GM18499 (cell line): ENCODE data around the gene NQO1.

Source experiments
- ATAC-seq: cut with Tn5 transposase; IDR thresholded peaks from one replicate; pipeline ENCODE4 v1.9.1; 2021; ENCODE audit warnings: moderate number of reproducible peaks; ENCODE audit not compliant: insufficient read depth, unreplicated experiment

NQO1 gene

DNA sequence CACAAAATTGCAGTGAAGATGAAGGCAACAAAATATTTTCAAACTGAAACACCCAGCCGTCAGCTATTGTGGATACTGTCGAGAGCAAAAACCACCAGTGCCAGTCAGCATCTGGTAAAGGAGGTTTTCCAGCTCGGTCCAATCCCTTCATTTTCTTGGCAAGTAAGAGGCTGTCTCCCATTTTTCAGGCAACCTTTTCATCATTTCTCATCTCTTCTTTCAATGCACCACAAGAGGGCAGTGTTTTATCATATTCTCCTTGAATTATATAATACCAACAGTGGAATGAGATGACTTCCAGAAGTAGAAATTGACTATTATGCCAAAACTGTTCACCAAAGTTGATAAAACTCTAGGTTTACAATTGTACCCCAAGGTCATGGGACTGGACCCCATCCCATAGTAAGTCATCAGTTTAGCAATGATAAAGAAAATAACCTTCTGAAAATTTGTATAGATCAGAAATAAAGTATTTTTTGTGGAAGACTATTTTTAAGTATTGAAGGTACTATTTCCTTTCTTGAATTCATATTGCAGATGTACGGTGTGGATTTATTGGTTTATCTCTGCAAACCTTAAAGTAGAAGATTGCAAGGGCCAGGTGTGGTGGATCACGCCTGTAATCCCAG lies 16.8 kb downstream of the NQO1 start:
- ATAC-seq = no peak

DNA sequence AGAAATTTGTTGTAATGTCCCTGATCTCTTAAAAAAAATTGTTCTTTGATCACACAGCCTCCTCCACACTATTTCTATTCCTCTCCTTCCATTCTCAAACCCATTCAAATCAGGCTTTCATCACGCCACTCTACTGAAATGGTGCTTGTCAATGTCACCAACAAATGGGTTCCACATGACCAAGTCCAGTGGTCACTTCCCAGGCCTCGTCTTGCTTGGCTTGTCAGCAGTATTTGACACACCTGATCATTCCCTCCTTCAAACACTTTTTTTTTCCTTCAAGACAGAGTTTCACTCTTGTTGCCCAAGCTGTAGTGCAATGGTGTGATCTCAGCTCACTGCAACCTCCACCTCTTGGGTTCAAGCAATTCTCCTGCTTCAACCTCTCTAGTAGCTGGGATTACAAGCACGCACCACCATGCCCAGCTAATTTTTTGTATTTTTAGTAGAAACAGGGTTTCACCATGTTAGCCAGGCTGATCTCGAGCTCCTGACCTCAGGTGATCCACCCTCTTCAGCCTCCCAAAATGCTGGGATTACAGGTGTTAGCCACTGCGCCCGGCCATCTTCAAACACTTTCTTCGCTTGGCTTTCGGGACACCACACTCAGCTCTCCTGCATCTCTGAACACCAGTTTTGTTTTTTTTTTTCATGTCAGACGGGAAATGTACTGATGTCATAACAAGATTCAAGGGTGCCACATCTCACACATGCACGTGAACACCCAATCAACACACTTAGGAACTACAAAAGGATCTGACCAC lies 18.3 kb downstream of the NQO1 start:
- ATAC-seq = no peak

DNA sequence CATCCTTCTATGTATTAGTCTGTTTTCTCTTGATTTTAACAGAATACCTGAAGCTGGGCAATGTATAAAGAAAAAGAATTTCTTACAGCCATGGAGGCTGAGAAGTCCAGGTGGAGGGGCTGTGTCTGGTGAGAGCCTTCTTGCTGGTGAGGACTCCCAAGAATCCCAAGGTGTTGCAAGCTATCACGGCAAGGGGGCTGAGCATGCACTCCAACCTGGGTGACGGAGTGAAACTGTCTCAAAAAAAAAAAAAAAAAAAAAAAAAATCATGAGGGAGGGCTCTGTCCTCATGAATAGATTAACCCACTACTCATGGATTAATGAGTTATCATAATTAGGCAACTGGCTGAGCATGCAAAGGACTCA lies 19.4 kb downstream of the NQO1 start:
- no peak for ATAC-seq

DNA sequence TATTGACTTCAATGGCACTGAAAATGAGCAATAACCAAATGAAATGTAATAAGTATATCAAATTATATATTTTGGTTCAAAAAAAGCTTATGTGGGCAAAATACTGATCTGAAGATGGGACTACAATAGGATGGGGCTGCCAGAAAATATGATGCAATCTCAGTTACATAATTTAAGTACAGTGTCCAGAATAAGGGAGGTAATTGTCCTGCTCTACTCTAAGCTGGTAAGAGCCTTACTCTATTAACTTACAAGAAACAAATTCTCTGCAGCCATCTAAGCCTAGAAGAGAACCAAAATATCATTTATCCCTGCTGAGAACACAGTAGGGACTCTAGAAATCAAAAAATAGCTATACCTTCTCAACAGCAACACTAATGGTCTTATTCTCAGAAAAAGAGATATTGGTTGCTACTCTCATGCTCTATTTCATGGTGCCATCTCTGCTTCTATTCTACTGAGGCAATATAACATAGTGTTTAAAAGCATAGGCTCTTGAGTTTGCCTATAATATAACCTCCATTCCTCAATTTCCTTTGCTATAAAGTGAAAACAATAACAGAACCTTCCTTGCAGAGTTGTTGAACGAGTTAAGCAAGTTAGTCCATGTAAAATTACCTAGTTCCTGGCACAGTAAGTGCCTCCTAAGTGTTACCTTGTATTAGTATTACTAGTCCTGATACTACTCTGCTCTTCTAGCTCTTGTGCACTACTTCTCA lies 19.9 kb downstream of the NQO1 start:
- ATAC-seq = no peak

DNA sequence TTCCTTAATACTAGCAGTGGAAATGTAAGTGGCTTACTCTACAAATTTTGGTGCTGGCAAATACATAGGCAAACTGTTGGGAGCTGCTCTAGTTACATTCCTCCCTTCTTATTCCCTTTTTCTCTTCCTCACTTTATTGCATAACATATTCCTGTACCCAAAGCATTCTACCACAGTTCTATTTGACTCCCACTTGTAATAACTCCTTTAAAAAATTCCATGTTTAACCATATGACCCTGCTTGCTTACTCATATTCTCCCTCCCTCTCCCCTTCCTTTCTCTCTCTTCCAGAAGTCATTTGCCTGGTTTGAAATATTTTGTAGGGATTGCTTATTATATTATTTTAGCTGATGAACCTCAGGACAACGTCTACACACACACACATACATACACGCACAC lies 22.7 kb downstream of the NQO1 start:
- no peak for ATAC-seq

DNA sequence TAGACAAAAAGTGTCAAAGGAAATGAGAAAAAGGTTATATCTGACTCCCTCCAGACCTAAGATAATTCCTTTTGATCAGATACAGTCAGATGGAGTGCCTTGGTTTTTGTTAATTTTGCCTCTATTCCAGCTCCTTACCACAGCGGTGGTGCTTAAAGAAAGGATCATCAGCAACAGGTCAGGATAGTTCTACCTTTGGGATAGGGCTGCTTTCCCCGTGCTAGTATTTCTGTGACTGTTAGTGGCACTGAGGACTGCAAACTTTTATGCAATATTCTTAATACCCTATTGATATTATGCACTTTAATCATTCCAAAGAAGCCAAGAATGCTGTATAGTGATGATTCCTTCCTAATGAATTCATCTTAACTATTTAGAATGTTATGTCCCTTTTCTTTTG lies 24.5 kb downstream of the NQO1 start:
- ATAC-seq = no peak

DNA sequence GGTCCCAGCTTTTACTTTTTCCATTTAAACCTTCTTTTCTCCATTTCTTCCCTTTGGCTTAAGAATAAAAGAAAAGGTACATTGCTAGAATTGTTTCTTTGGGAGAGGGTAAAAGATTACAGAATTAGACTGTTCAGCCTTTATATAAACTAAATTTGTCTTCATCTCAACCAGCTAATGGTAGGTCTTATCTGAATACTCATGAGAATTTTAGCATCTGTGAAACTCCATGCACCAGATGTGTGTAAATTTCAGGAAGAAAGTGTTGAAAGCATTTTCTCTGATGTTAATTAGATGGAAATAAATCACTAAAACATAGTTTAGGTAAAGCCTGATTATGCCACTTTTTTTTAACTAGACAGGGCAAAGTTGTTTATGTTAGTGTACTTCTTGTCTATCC lies 24.9 kb downstream of the NQO1 start:
- no peak for ATAC-seq

DNA sequence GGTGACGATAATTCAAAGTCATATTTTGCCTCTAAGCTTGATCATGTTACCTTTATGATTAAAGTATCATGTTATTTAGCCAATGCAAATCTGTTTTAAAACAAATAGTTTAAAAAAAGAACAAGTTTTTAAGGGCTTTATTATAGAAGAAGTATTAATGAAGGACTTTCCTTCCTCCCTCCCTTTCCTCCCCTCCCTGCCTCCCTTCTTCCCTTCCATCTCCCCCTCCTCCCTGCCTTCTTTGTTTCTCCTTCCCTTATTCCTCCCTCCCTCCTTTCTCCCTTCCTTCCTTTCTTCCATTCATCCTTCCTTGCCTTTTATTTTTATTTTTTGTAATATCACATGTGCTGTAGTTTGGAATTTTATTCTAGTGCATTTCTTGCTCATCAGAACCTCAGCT lies 26.4 kb downstream of the NQO1 start:
- no peak for ATAC-seq

DNA sequence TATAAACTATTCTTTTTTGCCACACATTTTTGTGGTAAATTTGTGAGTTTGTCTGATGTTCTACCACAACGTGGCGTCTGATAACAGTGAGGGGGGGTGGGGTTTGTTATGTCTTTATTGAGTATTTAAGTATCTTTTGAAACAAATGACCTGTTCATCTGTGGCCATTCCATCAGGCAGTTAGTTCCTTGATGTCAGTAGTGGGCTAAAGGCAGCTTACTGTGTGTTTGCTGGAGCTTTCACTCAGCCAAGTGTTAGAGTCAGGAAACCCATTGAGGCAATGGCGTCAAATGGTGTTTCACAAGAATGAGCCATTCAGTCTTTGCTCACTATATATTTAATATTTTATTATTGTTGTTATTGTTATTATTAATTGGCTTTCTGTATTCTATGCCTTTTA lies 28.0 kb downstream of the NQO1 start:
- no peak for ATAC-seq

DNA sequence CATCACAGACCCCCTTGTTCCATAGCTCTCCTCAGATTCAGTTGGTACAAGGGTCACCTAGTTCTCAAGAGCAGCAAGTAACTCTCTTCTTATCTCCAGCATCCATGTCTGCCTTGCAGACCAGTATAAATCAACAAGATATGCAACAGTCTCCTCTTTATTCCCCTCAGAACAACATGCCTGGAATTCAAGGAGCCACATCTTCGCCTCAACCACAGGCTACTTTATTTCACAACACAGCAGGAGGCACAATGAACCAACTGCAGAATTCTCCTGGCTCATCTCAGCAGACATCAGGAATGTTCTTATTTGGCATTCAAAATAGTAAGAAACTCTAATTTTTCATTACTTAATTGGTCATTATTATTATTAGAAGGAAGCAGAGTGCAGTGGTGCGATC lies 32.4 kb downstream of the NQO1 start:
- no peak for ATAC-seq

DNA sequence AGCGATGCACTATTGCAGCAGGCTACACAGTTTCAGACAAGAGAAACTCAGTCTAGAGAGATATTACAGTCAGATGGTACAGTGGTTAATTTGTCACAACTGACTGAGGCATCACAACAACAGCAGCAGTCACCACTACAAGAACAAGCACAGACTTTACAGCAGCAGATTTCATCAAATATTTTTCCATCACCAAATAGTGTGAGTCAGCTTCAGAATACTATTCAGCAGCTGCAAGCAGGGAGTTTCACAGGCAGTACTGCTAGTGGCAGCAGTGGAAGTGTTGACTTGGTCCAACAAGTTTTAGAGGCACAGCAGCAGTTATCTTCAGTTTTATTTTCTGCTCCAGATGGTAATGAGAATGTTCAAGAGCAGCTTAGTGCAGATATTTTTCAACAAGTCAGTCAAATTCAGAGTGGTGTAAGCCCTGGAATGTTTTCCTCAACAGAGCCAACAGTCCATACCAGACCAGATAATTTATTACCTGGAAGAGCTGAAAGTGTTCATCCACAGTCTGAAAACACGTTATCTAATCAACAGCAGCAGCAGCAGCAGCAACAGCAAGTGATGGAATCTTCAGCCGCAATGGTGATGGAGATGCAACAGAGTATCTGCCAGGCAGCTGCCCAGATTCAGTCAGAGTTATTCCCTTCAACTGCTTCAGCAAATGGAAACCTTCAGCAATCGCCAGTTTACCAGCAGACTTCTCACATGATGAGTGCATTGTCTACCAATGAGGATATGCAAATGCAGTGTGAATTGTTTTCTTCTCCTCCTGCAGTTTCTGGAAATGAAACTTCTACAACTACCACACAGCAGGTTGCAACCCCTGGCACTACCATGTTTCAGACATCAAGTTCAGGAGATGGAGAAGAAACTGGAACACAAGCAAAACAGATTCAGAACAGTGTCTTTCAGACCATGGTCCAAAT lies 34.1 kb downstream of the NQO1 start:
- ATAC-seq = no peak

DNA sequence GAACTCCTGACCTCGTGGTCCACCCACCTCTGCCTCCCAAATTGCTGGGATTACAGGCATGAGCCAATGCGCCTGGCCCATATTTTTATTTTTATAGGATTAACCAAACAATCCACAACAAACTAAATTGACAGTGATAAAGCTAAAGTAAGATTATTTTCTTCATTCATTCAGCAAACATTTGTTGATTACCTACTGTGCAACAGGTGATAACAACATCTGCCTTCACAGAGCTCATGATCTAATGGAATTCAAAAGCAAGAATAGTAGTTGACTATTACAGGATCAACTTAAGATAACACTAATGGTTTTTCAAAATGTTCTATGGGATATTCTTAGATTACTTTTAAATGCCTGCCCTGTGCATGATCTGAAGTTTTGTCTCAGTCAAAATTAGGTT lies 37.8 kb downstream of the NQO1 start:
- ATAC-seq = no peak

DNA sequence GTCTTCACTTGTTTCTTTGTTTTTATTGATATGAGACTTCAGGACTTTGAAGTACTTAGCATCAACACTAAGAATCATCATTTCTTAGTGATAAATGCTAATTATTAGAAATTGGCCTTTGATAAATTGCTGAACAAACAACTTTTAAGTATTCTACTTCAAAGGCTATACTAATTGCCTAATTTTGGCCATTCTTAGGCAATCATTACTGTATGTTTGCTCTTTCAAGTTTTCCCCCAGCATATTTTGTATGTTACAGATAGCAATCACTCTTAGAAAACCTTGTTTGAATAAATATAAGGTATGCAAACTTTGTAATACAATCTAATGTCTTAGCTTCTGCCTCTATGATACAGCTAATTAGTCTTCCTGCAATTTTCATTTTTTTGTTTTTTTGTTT lies 46.0 kb downstream of the NQO1 start:
- no peak for ATAC-seq

DNA sequence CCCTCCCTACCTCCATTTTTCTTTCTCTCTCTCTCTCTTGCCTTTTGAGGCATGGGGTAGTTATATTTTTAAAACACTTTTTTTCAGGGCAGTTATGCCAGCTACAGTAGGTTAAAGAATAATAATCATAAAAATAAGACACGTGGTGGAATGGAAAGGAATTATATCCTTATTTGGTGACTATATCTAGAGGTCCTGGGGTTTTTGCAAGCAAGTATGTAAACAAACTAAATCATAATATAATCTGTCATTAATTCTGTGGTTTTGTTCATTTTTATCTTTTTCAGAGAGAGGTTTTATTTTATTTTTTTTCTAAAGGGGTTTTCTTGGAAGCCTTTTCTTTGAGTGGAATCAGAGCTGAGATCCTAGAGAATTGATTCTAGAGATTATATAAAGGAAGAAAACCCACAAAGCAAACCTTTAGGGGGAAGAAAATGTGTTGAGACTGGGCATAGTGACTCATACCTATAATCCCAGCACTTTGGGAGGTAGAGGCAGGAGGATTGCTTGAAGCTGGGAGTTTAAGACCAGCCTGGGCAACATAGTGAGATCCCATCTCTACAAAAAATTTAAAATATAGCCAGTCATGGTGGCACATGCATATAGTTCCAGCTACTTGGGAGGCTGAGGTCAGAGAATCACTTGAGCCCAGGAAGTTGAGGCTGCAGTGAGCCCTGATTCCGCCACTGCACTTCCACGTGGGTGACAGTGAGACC lies 53.2 kb downstream of the NQO1 start:
- no peak for ATAC-seq

DNA sequence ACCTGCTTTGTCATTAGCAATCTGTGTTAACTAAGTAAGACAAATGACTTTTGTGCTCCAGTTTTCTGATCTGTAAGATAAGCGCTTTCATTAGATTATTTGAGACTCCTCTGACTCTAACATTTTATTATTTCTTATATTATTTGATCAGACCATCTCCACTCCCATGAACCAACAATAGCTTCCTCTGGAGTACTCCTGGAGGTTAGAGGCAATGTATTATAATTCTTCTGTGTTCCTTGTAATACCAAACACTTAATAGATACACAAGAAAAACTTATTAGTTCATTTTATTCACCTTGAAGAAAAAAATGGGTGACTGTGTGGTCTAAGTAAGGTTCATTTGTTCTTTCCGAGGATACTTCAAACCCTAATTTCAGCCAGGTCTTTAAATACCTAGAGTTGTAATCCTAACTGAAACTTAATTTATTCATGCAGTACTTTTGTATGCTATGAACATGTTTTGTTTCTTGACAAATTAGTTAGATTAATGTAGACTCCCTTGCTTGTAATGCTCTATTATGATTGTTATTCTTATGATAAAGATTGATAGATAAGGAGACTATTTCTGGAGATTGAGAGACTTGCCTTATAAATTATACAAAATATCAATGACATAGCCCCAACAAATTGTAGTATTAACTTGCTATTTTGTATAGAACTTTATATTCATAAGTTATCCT lies 53.9 kb downstream of the NQO1 start:
- ATAC-seq = no peak

DNA sequence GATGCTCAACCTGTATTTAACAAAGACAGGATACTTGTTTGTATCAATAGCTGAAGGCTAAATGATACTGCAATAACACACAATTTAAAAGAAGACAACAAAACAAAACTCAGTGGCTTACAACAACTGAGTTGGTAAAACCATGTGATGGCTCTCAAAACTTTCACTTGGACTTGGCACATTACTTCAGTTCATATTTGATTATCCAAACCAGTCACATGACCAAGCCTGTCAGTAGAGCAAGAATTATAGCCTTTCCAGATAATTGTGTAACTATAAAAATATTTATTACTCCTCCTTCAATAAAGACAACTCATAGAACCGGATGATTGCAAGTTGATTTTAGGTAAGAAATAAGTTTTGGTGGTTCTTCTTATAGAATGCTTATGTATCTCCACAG lies 56.8 kb downstream of the NQO1 start:
- ATAC-seq = no peak

DNA sequence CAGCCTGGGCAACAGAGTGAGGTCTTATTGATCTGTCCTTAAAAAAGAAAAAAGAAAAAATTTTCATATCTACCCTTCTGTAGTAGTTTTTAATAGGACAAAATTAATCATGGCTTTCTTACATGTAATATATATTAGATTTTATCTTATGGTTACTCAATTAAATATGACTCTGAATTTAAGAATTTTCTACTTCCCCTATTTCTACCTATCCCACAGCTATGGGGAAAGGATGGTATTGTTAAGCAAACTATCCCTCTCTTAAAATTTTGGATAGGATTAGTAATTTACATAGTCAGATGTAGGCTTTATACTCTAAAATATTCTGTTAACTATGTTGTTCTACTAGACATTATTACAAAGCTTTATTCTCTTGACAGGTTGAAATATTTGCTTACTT lies 62.5 kb downstream of the NQO1 start:
- no peak for ATAC-seq

DNA sequence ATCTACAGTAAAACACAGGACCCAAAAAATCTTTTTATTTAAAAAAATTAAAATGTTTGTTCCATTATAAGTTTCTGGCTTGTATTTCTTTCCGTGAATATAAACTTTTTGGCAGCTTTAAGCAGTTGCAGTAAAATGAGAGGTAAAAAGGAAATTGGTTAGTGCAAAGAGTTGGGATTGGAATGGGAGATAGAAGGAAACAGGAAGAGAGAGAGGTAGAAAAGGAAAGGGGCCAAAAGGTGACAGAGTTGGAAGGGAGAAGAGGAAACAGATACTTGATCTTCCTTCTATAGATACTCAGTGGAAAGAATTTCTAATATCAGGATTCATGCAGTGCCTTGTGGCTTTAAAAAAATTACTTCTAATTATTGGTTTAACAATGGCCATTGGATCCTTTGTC lies 63.5 kb downstream of the NQO1 start:
- ATAC-seq = no peak

DNA sequence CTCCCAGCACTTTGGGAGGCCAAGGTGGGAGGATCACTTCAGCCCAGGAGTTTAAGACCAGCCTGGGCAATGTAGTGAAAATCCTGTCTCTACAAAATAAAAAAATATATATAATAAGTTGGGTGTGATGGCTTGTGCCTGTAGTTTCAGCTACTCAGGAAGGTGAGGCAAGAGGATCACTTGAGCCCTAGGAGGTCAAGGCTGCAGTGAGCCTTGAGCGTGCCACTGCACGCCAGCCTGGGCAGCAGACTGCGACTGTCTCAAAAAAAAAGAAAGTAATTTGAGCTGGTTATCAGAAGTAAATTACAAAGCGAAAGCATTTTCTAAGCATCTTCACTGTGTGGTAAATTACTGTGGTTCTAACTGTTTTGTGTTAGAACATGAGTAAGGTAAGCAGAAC lies 66.2 kb downstream of the NQO1 start:
- no peak for ATAC-seq
